Caco-2 (cell line): Measurements from ENCODE around the gene ST8SIA5. TPM values are rescaled to one million over a fixed set of nuclear protein-coding genes. Genes with fewer than 3 reads are reported as not detected.

Experiments used
- BruUV-seq: library from RNA; stranded (reverse); fragments of 400-500 nt; replicated peaks from 2 replicates; lab custom pipeline; 2021; lab: Mats Ljungman, UMichigan
- CTCF ChIA-PET: fragments of 300-600 bp; sonication (Branson Sonifier 250); formaldehyde crosslinking; loops from one replicate; lab custom pipeline; 2022; ENCODE audit warnings: antibody characterized with exemption; lab: Charles Lee
- POLR2A ChIA-PET: fragments of 300-600 bp; sonication (Branson Sonifier 250); formaldehyde crosslinking; loops from one replicate; lab custom pipeline; 2022; ENCODE audit warnings: antibody characterized with exemption; lab: Charles Lee
- DNase-seq, 2 experiments: peaks; one replicate each; pipeline versions ENCODE4 v3.0.0 to v3.0.0-alpha.2; 2020 to 2022
- H3K27me3 ChIP-seq: replicated peaks from 2 replicates; pipeline ENCODE4 v1.6.0; 2011; ENCODE audit warnings: low read length; ENCODE audit not compliant: control insufficient read depth, insufficient read depth
- H3K36me3 ChIP-seq: 2 replicates; pipeline ENCODE4 v1.5.1; 2011; ENCODE audit warnings: low read length; ENCODE audit not compliant: control insufficient read depth, insufficient read depth
- H3K4me1 ChIP-seq: fragments of 250-450 bp; sonication (Bioruptor Pico); 2 replicates; pipeline ENCODE4 v1.5.1; 2020; ENCODE audit warnings: mild to moderate bottlenecking
- H3K4me3 ChIP-seq: 2 replicates; pipeline ENCODE4 v1.5.1; 2011; ENCODE audit warnings: low read depth, mild to moderate bottlenecking, control low read depth, low read length
- H3K9me3 ChIP-seq: fragments of 250-450 bp; sonication (Bioruptor Pico); 2 replicates; pipeline ENCODE4 v1.5.1; 2020; ENCODE audit warnings: mild to moderate bottlenecking, moderate library complexity
- H3K27ac Mint-ChIP-seq: one replicate; pipeline ENCODE4 v1.8.0; 2022; ENCODE audit warnings: mixed read lengths; ENCODE audit not compliant: unreplicated experiment
- H3K27me3 Mint-ChIP-seq: one replicate; pipeline ENCODE4 v1.8.0; 2022; ENCODE audit warnings: mixed read lengths; ENCODE audit not compliant: insufficient read depth, unreplicated experiment
- H3K36me3 Mint-ChIP-seq: one replicate; pipeline ENCODE4 v1.8.0; 2022; ENCODE audit warnings: mild to moderate bottlenecking, mixed read lengths; ENCODE audit not compliant: insufficient read depth, unreplicated experiment
- H3K4me1 Mint-ChIP-seq: one replicate; pipeline ENCODE4 v1.8.0; 2022; ENCODE audit warnings: low read depth, mixed read lengths; ENCODE audit not compliant: unreplicated experiment
- H3K4me3 Mint-ChIP-seq: one replicate; pipeline ENCODE4 v1.8.0; 2022; ENCODE audit warnings: mild to moderate bottlenecking, moderate library complexity, mixed read lengths; ENCODE audit not compliant: unreplicated experiment
- H3K9me3 Mint-ChIP-seq: one replicate; pipeline ENCODE4 v1.8.0; 2022; ENCODE audit warnings: mixed read lengths; ENCODE audit not compliant: unreplicated experiment
- CTCF ChIP-seq, 2 experiments: fragments of 200-600 bp in 1 of 2; IDR thresholded peaks; 1 replicate in 1 of 2; 2 replicates in 1 of 2; pipeline versions ENCODE4 v1.5.1 to v1.8.0; 2011 to 2022; ENCODE audit warnings: antibody characterized with exemption in 1 of 2, control low read depth in 1 of 2, inconsistent platforms in 1 of 2, low read depth in 1 of 2, low read length in 1 of 2, mild to moderate bottlenecking in 1 of 2, moderate library complexity in 1 of 2; ENCODE audit not compliant: insufficient read depth in 1 of 2, severe bottlenecking in 1 of 2, unreplicated experiment in 1 of 2
- intact Hi-C: fragments of 100-400 bp; cut with micrococcal nuclease; formaldehyde crosslinking; loops from one replicate; pipeline ENCODE4 v1.10.0; 2022; ENCODE audit not compliant: unreplicated experiment
- total RNA-seq: library from RNA; stranded (reverse); gene quantifications from 2 replicates; pipeline ENCODE4 v1.2.3, GENCODE V29; 2022

Gene ST8SIA5
- total RNA-seq, 1 experiment from 2014 or later = not detected

GRCh38 chr18:46736135-46736534 is 20.7 kb downstream of the ST8SIA5 start:
- no peaks in the 10 kb centered on the region for H3K36me3 ChIP-seq
- H3K27ac Mint-ChIP-seq = no peak overlapping the region
- POLR2A ChIA-PET = no interaction called here
- H3K9me3 Mint-ChIP-seq = no peaks in the 10 kb centered on the region
- H3K4me3 Mint-ChIP-seq = no peak overlapping the region
- no peak for TF ChIP-seq CTCF (IDR thresholded peaks at IDR 0.05; ENCODE audit: insufficient read depth in 1 of 2, low read depth in 1 of 2, low read length in 1 of 2, severe bottlenecking in 1 of 2, unreplicated experiment in 1 of 2)
- no peak overlapping the region for H3K4me3 ChIP-seq
- no peaks in the 10 kb centered on the region for H3K4me1 Mint-ChIP-seq
- CTCF ChIA-PET = no interaction called here
- no peaks in the 10 kb centered on the region for H3K36me3 Mint-ChIP-seq
- no peak for DNase-seq
- BruUV-seq = no TSS peak
- no peaks in the 10 kb centered on the region for H3K9me3 ChIP-seq
- H3K4me1 ChIP-seq = no peaks in the 10 kb centered on the region
- intact Hi-C loops = no loop called here
- no peaks in the 10 kb centered on the region for H3K27me3 ChIP-seq
- peaks cover 6% of the 10 kb centered on the region for H3K27me3 Mint-ChIP-seq

GRCh38 chr18:46734981-46735380 is 21.9 kb downstream of the ST8SIA5 start:
- no peak for DNase-seq
- no peak for TF ChIP-seq CTCF (IDR thresholded peaks at IDR 0.05; ENCODE audit: insufficient read depth in 1 of 2, low read depth in 1 of 2, low read length in 1 of 2, severe bottlenecking in 1 of 2, unreplicated experiment in 1 of 2)
- Histone ChIP-seq H3K4me3 (no peak overlapping the region), H3K9me3 (no peaks in the 10 kb centered on the region), H3K36me3 (no peaks in the 10 kb centered on the region), H3K4me1 (no peaks in the 10 kb centered on the region), H3K27me3 (no peaks in the 10 kb centered on the region)
- Mint-ChIP-seq H3K36me3 (no peaks in the 10 kb centered on the region), H3K27me3 (peaks cover 6% of the 10 kb centered on the region), H3K9me3 (no peaks in the 10 kb centered on the region), H3K27ac (no peak overlapping the region), H3K4me3 (no peak overlapping the region), H3K4me1 (no peaks in the 10 kb centered on the region)
- no TSS peak for BruUV-seq
- ChIA-PET POLR2A (no interaction called here), CTCF (no interaction called here)
- intact Hi-C loops = no loop called here

- Mint-ChIP-seq H3K9me3 (no peaks in the 10 kb centered on the region), H3K4me3 (no peak overlapping the region), H3K36me3 (no peaks in the 10 kb centered on the region), H3K4me1 (no peaks in the 10 kb centered on the region), H3K27ac (no peak overlapping the region), H3K27me3 (peaks cover 6% of the 10 kb centered on the region)
- no peak for TF ChIP-seq CTCF (IDR thresholded peaks at IDR 0.05; ENCODE audit: insufficient read depth in 1 of 2, low read depth in 1 of 2, low read length in 1 of 2, severe bottlenecking in 1 of 2, unreplicated experiment in 1 of 2)
- intact Hi-C loops = no loop called here
- H3K9me3 ChIP-seq = no peaks in the 10 kb centered on the region
- no peaks in the 10 kb centered on the region for H3K4me1 ChIP-seq
- POLR2A ChIA-PET = no interaction called here
- no peak overlapping the region for H3K4me3 ChIP-seq
- no peak for DNase-seq
- CTCF ChIA-PET = no interaction called here
- H3K27me3 ChIP-seq = no peaks in the 10 kb centered on the region
- H3K36me3 ChIP-seq = no peaks in the 10 kb centered on the region
- no TSS peak for BruUV-seq
Observed at GRCh38 chr18:46733872-46734271, 23.0 kb downstream of the ST8SIA5 start.
